AG08396 (cell line): ENCODE data around the gene SNX3.
"Not testable (repeated sequence)": the region's sequence is repeated elsewhere in the genome, so short reads cannot be mapped to it uniquely, and the experiment has no call there.

ENCODE experiments used
- DNase-seq: peaks from one replicate; pipeline ENCODE4 v3.0.0; 2012; ENCODE audit warnings: low spot score, mixed read lengths

Gene SNX3

DNA sequence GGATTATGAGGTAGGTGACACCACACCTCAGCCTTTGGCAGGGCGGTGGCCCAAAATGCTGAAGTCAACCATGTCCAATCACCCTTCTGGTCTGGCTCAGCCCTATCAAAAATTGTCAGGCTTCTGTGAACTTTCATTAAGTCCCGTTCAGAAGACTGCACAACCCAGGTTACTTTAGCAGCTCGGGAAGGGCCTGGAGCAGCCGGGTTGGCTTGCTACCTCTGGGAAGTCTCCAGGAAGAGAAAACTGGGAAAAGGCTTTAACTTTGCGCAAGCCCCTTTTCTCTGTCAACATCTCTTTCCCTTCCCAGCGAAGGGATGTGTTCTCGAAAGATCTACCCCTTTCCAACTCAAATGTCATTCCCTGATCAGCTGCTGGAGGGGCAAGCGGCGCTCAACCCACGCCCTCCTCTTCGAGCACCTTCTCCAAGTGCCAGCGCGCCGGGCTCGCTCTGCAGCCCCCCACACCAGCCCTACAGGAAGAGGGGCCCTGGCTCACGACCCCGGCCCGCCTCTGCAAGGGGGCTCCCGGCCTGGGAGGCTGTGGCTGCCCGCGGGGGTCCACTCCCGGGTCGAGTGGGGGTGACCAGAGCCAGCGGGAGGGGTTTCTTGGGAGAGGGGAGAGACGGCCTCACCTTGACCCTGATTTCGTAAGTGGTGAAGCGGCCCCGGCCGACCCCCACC is 573 bp downstream of the SNX3 start:
- DNase-seq: peak; percentile 45

DNA sequence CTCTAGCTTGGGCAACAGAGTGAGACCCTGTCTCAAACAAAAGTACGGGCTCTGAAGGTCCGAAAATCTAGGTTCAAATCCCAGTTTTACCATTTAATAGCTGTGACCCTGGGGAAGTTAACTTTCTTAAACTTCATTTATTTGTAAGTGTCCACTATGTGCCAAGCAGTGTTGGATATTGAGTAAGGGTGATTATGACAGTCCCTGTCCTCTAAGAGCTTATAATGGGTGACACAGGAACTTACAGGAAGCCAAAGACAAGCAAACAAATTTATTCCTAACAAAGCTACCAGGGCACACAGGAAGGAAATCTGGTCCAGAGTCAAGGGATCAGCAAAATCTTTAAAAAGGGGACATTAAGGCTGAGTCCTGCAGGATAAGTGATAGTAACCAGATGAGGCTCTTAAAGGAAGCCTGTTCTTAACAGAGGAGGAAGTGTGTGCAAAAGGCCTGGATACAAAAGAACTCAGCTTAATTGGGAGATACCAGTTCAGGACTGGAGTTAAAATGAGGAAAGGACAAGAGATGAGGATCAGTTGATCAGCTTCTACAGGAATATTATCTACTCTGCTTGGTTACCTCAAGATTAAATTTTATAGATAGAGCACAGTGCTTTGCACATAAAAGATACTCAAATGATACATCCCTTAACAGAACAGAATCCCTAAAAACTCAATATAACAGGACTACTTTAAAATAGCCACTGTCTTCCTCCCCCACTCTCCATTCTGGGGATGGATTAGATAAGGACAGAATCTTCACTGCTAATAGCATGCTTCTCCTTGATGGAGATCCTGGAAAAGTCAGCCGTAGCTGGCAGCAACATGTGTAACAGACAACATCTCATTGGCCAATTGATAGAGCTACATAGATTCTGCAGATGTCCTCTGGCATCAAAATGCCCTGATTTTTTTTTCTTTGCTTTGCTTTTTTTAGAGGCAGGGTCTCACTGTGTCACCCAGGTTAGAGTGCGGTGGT is 6.1 kb downstream of the SNX3 start:
- DNase-seq: no peak

GRCh38 chr6:108253241-108253640 is 7.6 kb downstream of the SNX3 start:
- DNase-seq: no peak

DNA sequence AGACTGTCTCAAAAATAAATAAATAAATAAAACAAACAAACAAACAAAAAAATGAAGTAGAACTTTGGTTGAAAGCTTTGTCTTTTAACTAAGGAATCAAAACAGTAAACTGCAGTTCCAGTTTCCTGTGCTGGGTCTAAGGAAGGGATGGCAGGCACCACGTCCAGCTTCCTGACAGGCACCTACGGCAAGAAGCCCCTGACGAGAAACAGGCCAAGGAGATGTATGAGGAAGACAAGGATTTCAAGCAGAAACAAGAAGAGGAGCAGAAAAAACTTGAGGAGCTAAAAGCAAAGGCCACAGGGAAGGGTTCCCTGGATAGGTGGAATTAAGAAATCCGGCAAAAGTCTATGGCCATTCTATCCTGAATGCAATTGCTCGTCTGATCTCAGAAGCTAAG is 8.8 kb downstream of the SNX3 start:
- DNase-seq: no peak

DNA sequence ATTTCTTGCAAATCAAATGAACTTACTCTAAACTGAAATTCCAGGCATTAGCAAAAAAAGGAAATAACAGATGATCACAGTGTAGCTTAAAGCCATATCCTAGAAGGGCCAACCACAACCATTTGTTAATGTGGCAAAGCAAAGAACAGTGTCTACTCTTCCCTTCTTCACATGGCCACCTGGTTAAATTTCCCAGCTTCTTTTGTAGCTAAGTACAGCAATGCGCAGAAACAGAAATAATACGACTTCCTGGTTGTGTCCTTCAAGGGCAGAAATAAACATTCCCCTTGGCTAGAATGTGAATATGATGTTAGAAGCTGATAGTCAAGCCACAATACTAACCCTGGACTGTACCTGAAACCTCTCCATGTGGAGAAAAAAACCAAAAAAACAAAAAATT is 9.6 kb downstream of the SNX3 start:
- DNase-seq: no peak

DNA sequence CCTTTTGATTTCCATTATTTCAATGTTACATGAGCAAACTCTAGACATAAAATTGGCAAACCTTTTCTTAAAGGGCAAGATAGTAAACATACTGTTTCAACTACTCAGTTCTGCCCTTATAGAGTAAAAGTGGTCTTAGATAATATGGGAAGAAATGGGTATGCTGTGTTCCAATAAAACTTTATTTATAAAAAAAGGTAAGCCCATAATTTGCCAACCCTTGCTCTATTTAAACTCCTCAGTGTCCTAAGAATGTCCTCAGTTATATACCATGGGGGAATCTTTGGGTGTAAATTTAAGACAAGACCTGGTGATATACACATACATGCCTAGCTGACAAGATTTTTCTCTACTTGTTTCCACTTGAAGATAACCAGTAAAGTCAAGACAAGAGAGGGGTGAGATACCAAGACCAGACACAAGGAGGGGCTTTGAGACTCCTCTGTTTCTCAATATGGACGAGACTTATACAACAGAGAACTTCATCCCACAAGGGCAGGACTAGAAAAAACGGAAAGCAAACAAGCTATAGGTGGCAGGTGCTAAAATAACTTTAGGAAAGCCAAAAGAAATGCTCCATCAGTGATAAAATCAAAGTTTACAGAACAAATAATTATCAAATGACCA is 10.5 kb downstream of the SNX3 start:
- no peak for DNase-seq

- DNase-seq: no peak
Measured at GRCh38 chr6:108247965-108248536, 12.8 kb downstream of the SNX3 start.

DNA sequence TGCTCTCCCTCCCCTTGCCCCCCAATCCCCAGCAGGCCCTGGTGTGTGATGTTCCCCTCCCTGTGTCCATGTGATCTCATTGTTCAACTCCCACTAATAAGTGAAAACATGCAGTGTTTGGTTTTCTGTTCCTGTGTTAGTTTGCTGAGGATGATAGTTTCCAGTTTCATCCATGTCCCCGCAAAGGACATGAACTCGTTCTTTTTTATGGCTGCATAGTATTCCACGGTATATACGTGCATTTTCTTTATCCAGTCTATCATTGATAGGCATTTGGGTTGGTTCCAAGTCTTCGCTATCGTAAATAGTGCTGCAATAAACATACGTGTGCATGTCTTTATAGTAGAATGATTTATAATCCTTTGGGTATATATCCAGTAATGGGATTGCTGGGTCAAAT is 15.7 kb downstream of the SNX3 start:
- DNase-seq: not testable (repeated sequence)

DNA sequence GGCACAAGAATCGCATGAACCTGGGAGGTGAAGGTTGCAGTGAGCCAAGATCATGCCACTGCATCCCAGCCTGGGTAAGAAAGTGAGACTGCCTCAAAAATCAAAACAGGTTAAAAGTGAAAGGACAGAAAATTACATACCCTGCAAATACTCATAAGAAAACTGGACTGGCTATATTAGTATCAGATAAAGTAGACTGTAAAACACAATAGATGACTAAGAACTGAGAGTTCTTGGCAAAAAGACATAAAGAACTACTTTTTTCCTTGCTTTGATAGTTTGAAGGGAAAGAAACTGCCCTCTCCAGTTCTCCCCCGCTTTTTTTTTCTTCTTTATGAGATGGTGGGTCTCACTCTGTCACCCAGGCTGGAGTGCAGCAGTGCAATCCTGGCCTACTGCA is 17.0 kb downstream of the SNX3 start:
- no peak for DNase-seq

- no peak for DNase-seq
Measured at GRCh38 chr6:108242721-108243120, 18.1 kb downstream of the SNX3 start.

- no peak for DNase-seq
Measured at GRCh38 chr6:108242259-108242658, 18.6 kb downstream of the SNX3 start.

DNA sequence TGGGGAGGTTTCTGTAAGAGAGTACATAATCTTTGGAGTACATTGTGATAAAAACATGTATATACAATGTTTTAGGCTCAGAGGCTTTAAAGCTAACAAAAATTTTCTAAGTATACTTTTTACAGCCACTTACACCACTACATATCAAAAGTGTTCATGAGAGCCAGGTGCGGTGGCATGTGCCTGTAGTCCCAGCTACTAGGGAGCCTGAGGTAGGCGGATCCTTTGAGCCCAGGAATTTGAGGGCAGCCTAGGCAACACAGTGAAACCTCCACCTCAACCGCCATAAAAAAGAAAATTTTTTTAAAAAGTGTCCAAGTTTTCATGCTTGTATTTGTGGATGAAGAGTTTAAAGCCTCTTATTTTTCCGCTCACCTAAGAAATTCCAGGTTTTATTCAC is 22.5 kb downstream of the SNX3 start:
- DNase-seq: no peak

GRCh38 chr6:108236791-108237190 is 24.0 kb downstream of the SNX3 start:
- DNase-seq: no peak

DNA sequence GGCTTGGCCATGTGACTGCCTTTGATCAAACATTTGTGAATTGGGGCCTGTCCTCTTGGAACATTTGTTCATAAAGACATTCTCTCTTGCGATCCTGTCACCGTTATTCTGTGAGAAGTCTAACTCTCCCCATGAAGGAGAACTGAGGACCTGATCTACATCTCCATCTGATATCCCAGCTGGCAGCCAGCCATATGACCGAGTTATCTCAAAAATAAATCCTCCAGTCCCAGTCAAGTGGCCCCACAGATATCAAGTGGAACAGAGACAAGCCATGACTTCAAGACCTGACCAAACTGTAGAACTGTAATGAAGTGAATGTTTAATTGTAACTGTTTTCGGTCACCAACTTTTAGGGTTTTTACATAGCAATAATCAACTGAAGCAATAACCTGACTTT is 25.7 kb downstream of the SNX3 start:
- no peak for DNase-seq

DNA sequence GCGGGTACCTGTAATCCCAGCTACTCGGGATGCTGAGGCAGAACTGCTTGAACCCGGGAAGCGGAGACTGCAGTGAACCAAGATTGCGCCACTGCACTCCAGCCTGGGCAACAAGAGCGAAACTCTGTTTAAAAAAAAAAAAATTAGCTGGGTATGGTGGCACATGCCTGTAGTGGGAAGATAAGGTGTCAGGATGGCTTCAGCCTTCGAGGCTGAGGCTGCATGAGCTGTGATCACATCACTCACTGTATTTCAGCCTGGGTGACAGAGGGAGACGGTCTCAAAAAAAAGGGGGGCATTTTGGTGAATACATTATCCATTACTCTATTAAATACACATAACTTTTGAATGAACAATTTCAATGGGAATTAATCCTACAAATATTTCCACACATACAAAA is 32.4 kb downstream of the SNX3 start:
- no peak for DNase-seq

DNA sequence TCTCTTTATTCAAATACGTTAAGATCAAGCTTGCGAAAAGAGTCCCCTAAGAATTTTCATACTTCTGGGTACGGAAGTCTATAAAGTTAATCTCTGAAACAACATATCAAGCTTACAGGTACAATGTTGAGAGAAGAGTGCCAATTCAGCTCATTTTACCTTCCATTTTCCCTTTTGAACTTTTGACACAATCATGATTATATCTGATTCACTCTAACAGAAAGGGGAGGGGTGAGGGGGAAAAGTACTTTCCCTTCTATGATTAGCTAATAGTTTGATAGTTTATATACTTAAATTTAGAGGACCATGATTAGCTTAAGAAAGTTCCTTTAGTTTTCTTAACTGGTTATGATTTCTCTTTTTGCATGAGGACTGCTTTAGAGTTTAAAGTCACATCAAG is 33.5 kb downstream of the SNX3 start:
- no peak for DNase-seq

DNA sequence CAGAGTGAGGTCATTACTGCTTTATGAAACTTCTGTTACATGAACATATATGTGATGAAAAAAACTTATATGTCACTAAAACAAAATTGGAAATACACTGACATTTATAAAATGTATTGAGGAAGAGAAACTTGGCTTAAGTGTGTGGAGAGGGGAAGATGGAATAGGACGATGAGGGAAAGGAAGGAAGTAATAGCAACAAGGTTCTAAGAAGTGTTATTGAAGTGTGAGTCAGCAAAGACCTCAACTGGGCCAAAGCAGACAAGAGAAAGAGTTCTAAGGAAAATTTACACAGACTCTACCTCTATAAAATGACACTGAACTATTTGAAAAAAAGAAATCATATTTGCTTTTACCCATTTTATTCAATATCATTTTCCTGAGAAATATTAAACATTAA is 38.3 kb downstream of the SNX3 start:
- no peak for DNase-seq

GRCh38 chr6:108222064-108222463 is 38.8 kb downstream of the SNX3 start:
- DNase-seq: no peak

DNA sequence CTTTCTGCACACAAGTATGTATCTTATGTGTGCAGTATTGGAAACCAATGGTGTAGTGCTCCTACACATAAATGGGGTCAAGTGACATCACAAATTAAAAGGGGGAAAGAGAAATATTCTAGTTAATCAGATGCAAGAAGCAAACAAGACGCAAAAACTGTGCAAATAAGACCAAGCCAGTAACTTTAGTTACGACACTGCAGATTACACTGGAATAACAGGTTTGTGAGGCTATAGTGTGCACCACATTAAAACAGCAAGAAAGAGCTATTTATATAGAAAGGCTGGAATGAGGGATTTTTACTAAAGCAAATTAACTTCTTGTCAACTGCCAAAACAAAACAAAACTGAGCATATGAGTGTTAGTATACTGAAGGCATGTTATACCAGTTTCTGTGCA is 49.2 kb downstream of the SNX3 start:
- no peak for DNase-seq

GRCh38 chr6:108210556-108210955 is 50.3 kb downstream of the SNX3 start:
- no peak for DNase-seq

DNA sequence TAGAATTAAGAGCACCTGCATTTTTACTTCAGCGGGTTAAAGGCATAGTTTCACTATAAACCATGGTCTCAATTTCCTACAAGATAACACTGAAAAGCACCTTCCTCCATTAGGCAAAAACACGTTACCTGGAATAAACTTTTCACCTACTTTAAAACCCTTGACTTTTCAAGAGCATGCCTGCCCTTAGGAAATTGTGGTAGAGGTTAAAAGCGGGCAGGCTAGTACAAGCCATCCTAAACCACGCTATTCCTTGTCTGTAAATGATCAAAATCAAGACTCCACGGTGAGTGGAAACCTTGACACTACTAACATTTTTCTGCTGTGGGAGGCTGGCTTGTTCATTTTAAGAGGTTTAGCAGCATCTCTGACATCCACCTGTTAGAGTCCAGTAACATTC is 51.1 kb downstream of the SNX3 start:
- DNase-seq: no peak

- no peak for DNase-seq
Measured at GRCh38 chr6:108207013-108207412, 53.8 kb downstream of the SNX3 start.
